GM12878 (cell line): ENCODE measurements around the gene IGF2BP2. TPM values are rescaled to one million over a fixed set of nuclear protein-coding genes. Genes with fewer than 3 reads are reported as not detected.

Experiments
- ATAC-seq: fragments of 200-7000 bp; cut with Tn5 transposase; 3 replicates; pipeline ENCODE4 v1.9.1; 2020; ENCODE audit warnings: mild to moderate bottlenecking, moderate library complexity
- BruUV-seq: library from RNA; stranded (reverse); fragments of 400-500 nt; replicated peaks from 2 replicates; lab custom pipeline; 2021; lab: Mats Ljungman, UMichigan
- CTCF ChIA-PET: fragments of 300-600 bp; sonication (Branson Sonifier 250); formaldehyde crosslinking; extraction: SDS; loops from one replicate; lab custom pipeline; 2021; ENCODE audit warnings: inconsistent platforms; lab: Yijun Ruan, JAX
- POLR2A ChIA-PET: fragments of 350-600 bp; formaldehyde crosslinking; extraction: SDS; loops from one replicate; lab custom pipeline; 2021; ENCODE audit warnings: inconsistent platforms; lab: Charles Lee
- RAD21 ChIA-PET: fragments of 300-600 bp; sonication (Branson Sonifier 250); formaldehyde crosslinking; loops from one replicate; lab custom pipeline; 2023; ENCODE audit warnings: antibody characterized with exemption; ENCODE audit not compliant: unreplicated experiment; lab: Charles Lee
- SMC1A ChIA-PET: fragments of 300-600 bp; sonication (Branson Sonifier 250); formaldehyde crosslinking; loops from one replicate; lab custom pipeline; 2023; ENCODE audit not compliant: unreplicated experiment, uncharacterized antibody; lab: Charles Lee
- DNase-seq: peaks from one replicate; pipeline ENCODE4 v3.0.0-alpha.2; 2011; ENCODE audit warnings: low read depth, low spot score
- FAIRE-seq: peaks from 3 replicates; lab custom pipeline; 2011; peaks lifted over from hg19 to GRCh38; lab: Jason Lieb, UNC
- H2AFZ ChIP-seq: 2 replicates; pipeline ENCODE4 v1.6.0; 2011; ENCODE audit warnings: low read depth, low read length, control low read depth; ENCODE audit not compliant: control insufficient read depth
- H3K27ac ChIP-seq: 2 replicates; pipeline ENCODE4 v1.5.1; 2011; ENCODE audit warnings: control low read depth; ENCODE audit not compliant: control insufficient read depth, insufficient read depth
- H3K27me3 ChIP-seq, 2 experiments: replicated peaks in 1 of 2; 2 replicates each; pipeline versions ENCODE4 v1.6.0 to v1.6.1; 2011; ENCODE audit warnings: low read length in 1 of 2; ENCODE audit not compliant: control insufficient read depth in 2 of 2, insufficient read depth in 2 of 2
- H3K36me3 ChIP-seq, 2 experiments: 2 replicates each; pipeline ENCODE4 v1.5.1; 2011; ENCODE audit warnings: low read length in 1 of 2; ENCODE audit not compliant: control insufficient read depth in 2 of 2, insufficient read depth in 2 of 2
- H3K4me1 ChIP-seq: 2 replicates; pipeline ENCODE4 v1.6.1; 2011; ENCODE audit warnings: mild to moderate bottlenecking, low read length, moderate library complexity, mixed read lengths; ENCODE audit not compliant: control insufficient read depth, insufficient read depth
- H3K4me2 ChIP-seq: 2 replicates; pipeline ENCODE4 v1.6.0; 2011; ENCODE audit warnings: control low read depth; ENCODE audit not compliant: control insufficient read depth, insufficient read depth
- H3K4me3 ChIP-seq: fragments of 200-600 bp; sonication (generic); 2 replicates; pipeline ENCODE4 v1.5.1; 2016
- H3K79me2 ChIP-seq: 2 replicates; pipeline ENCODE4 v1.6.0; 2011; ENCODE audit warnings: low read length; ENCODE audit not compliant: control insufficient read depth, insufficient read depth
- H3K9ac ChIP-seq: 2 replicates; pipeline ENCODE4 v1.8.0; 2011; ENCODE audit warnings: low read length, control low read depth, mixed read lengths; ENCODE audit not compliant: control insufficient read depth, insufficient read depth
- H3K9me3 ChIP-seq: replicated peaks from 3 replicates; pipeline ENCODE4 v1.5.1; 2011; ENCODE audit warnings: mild to moderate bottlenecking, low read length; ENCODE audit not compliant: control insufficient read depth, insufficient read depth
- H4K20me1 ChIP-seq: 2 replicates; pipeline ENCODE4 v1.6.0; 2011; ENCODE audit not compliant: control insufficient read depth, insufficient read depth
- BCLAF1 ChIP-seq: fragments of 450-650 bp; IDR thresholded peaks from 2 replicates; pipeline ENCODE4 v1.6.1; 2017; ENCODE audit warnings: antibody characterized with exemption, mild to moderate bottlenecking, moderate library complexity
- ESRRA ChIP-seq: IDR thresholded peaks from 2 replicates; pipeline ENCODE4 v1.6.1; 2012; ENCODE audit warnings: mild to moderate bottlenecking, low read length, improper control_type of control experiment
- GABPA ChIP-seq: IDR thresholded peaks from 2 replicates; pipeline ENCODE4 v1.6.1; 2014; ENCODE audit warnings: antibody characterized with exemption, low read depth, mild to moderate bottlenecking, inconsistent platforms
- HDAC6 ChIP-seq: fragments of 200-600 bp; sonication (generic); IDR thresholded peaks from one replicate; pipeline ENCODE4 v1.8.0; 2017; ENCODE audit warnings: antibody characterized with exemption; ENCODE audit not compliant: unreplicated experiment
- HDGF ChIP-seq: fragments of 450-650 bp; IDR thresholded peaks from 2 replicates; pipeline ENCODE4 v1.6.1; 2016; ENCODE audit warnings: antibody characterized with exemption
- KAT2A ChIP-seq: conservative IDR thresholded peaks from 2 replicates; pipeline ENCODE4 v1.6.1; 2011; ENCODE audit warnings: low read depth, low read length; ENCODE audit not compliant: control insufficient read depth
- NBN ChIP-seq: fragments of 450-650 bp; IDR thresholded peaks from 2 replicates; pipeline ENCODE4 v1.6.1; 2016
- NRF1 ChIP-seq: conservative IDR thresholded peaks from 2 replicates; pipeline ENCODE4 v1.6.1; 2011; ENCODE audit warnings: mild to moderate bottlenecking, low read depth, low read length, improper control_type of control experiment
- SMC3 ChIP-seq: IDR thresholded peaks from 2 replicates; pipeline ENCODE4 v1.6.1; 2011; ENCODE audit warnings: low read length, improper control_type of control experiment, borderline replicate concordance
- ZSCAN29 ChIP-seq: fragments of 450-650 bp; IDR thresholded peaks from 2 replicates; pipeline ENCODE4 v1.6.1; 2017; ENCODE audit warnings: mild to moderate bottlenecking, moderate library complexity
- WGBS: methylation state at CpG from one replicate; pipeline ENCODE4 v1.1.6; 2016; ENCODE audit warnings: low lambda C conversion rate; ENCODE audit not compliant: insufficient replicate concordance, insufficient coverage; ENCODE audit errors: missing lambda C conversion rate; 5-methylcytosine and 5-hydroxymethylcytosine counted together
- in situ Hi-C: fragments of 300-500 bp; cut with MboI; formaldehyde crosslinking; loops from 9 replicates; pipeline ENCODE4 v1.14.3; 2018; ENCODE audit warnings: mixed read lengths
- intact Hi-C: fragments of 100-400 bp; cut with micrococcal nuclease; formaldehyde crosslinking; loops from one replicate; pipeline ENCODE4 v1.14.2; 2022; ENCODE audit not compliant: unreplicated experiment
- polyA plus RNA-seq, 11 experiments: library from polyadenylated mRNA; depleted of rRNA in 4 of 11; unstranded in 6 of 11; stranded (reverse) in 5 of 11; fragments of >200 nt; fragmentation: Nextera tagmentation in 4 of 11; fragmentation: Illumina TruSeq in 1 of 11; extraction: Ambion mirVana in 4 of 11; extraction: Trizol in 1 of 11; gene quantifications; 1 replicate in 1 of 11; 2 replicates in 10 of 11; pipeline versions ENCODE4 v1.2.1 to v1.2.3, GENCODE V29; 2011 to 2016; ENCODE audit warnings: inconsistent platforms in 2 of 11, missing spikeins in 2 of 11, low read depth in 1 of 11
- total RNA-seq, 4 experiments: library from RNA; depleted of rRNA in 3 of 4; stranded (reverse); fragments of >200 nt in 3 of 4; fragmentation: Illumina TruSeq in 1 of 4; extraction: Trizol in 1 of 4; gene quantifications; 2 replicates each; pipeline versions ENCODE4 v1.2.1 to v1.2.3, GENCODE V29; 2013 to 2021
- TF ChIP-seq, protein P1 (sequence below): IDR thresholded peaks from 2 replicates; pipeline ENCODE4 v1.6.1; 2011; ENCODE audit warnings: mild to moderate bottlenecking, low read depth, low read length, moderate library complexity; ENCODE audit not compliant: insufficient replicate concordance
- TF ChIP-seq, protein P2 (sequence below): IDR thresholded peaks from 2 replicates; pipeline ENCODE4 v1.6.1; 2012; ENCODE audit warnings: low read length, inconsistent platforms
- TF ChIP-seq, protein P3 (sequence below): IDR thresholded peaks from 2 replicates; pipeline ENCODE4 v1.6.1; 2012; ENCODE audit warnings: low read depth, low read length, improper control_type of control experiment

IGF2BP2 gene
- total and polyA plus RNA-seq, 10 of the 15 experiments (the other 5 are each of a cell fraction or from before 2014, with no cell fraction given), result 0.25 to 0.72 TPM; not detected in 8

DNA sequence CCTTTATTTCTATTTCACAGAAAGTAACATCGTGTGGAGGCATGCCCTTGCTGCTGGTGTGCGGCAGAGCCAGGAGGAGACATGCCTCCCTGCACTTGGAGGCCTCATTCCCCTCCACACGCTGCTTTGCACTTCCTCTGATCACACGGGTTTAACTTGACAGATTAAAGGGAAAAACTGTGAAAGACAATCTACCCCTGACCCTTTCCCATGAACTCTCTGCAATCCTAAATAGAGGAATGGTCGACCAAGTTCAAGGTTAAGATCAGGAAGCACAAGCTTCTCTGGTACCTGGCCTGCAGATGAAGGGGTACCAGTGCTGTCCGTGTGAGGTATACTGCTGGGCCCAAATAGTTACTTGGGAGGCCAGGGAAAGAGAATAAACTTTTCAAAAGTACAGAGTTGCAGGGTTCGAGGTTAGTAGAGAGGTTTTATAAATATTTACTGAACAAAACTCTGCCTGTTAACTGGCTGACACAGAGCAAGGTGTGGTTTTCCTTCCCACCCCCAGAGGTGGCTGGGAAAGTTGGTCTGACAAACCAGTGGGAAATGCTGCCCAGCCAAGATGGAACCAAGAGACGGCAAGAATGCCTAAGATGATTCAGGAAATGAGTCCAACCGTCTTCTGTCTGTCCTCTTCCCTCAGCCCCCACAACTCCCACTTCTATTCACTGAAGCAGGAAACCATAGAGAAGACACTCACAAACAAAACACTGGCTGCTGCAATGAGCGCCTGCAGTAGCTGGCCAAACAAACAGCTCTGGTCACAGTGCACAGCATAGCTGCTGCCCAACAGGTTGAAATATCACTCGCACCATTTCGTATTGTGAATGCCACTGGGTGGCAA, 79.6 kb downstream of the IGF2BP2 start (continued):
- TF ChIP-seq HDGF (no peak), HDAC6 (no peak), GABPA (no peak), NBN (no peak), ESRRA (no peak)
- TF ChIP-seq, protein P1, sequence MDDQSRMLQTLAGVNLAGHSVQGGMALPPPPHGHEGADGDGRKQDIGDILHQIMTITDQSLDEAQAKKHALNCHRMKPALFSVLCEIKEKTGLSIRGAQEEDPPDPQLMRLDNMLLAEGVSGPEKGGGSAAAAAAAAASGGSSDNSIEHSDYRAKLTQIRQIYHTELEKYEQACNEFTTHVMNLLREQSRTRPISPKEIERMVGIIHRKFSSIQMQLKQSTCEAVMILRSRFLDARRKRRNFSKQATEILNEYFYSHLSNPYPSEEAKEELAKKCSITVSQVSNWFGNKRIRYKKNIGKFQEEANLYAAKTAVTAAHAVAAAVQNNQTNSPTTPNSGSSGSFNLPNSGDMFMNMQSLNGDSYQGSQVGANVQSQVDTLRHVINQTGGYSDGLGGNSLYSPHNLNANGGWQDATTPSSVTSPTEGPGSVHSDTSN, result no peak
- TF ChIP-seq, protein P2, sequence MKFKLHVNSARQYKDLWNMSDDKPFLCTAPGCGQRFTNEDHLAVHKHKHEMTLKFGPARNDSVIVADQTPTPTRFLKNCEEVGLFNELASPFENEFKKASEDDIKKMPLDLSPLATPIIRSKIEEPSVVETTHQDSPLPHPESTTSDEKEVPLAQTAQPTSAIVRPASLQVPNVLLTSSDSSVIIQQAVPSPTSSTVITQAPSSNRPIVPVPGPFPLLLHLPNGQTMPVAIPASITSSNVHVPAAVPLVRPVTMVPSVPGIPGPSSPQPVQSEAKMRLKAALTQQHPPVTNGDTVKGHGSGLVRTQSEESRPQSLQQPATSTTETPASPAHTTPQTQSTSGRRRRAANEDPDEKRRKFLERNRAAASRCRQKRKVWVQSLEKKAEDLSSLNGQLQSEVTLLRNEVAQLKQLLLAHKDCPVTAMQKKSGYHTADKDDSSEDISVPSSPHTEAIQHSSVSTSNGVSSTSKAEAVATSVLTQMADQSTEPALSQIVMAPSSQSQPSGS, result 0 out of 2 replicates have a peak, but pooled peaks have one; percentile 25

DNA sequence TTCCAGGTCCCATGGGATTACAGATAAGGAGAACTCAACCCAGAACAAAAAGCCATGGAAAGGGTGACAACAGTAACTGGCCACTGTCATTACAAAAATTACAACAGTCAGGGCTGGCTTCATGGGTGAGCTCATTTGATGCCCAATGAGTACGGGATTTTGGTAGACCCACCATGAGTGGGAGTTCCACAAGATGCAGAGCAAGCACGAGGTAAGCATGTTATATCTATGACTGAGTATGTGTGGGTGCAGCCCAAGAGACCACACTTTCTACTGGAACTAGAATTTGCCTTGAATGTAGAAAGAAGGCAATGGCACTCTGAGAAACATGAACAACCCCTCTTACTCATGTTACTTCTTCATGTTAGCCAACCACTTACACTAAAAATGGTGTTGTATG, 83.3 kb downstream of the IGF2BP2 start:
- Histone ChIP-seq H3K27ac (no peak overlapping the region), H3K9ac (no peak overlapping the region), H3K27me3 (no peaks in the 10 kb centered on the region; a peak in 1 of 4 replicates), H3K79me2 (no peaks in the 10 kb centered on the region), H2AFZ (no peak overlapping the region), H3K4me1 (peaks cover 14% of the 10 kb centered on the region), H4K20me1 (no peaks in the 10 kb centered on the region), H3K9me3 (no peaks in the 10 kb centered on the region), H3K4me2 (no peak overlapping the region), H3K4me3 (no peak overlapping the region), H3K36me3 (no peaks in the 10 kb centered on the region)
- no TSS peak for BruUV-seq
- ChIA-PET SMC1A (interaction anchor here (1.0 to 1.1 kb wide), 2 partner anchors 21 to 47 kb away, joined by 3 read pairs; no protein-coding TSS in a partner anchor), CTCF (interaction anchor here (2.4 kb wide), 1 partner anchor 27 kb away, joined by 6 read pairs; no protein-coding TSS in a partner anchor), POLR2A (no interaction called here), RAD21 (interaction anchor here (1.0 kb wide), 1 partner anchor 25 kb away, joined by 3 read pairs; no protein-coding TSS in a partner anchor)
- intact Hi-C loops, result no loop called here
- in situ Hi-C loops, result no loop called here
- no peak for FAIRE-seq
- DNase-seq, result no peak
- 45% methylated on average over 2 of the region's 2 CpGs for WGBS
- ATAC-seq, result no peak
- TF ChIP-seq NRF1 (no peak), SMC3 (no peak), BCLAF1 (no peak), ZSCAN29 (no peak), KAT2A (no peak)
- TF ChIP-seq, protein P3, sequence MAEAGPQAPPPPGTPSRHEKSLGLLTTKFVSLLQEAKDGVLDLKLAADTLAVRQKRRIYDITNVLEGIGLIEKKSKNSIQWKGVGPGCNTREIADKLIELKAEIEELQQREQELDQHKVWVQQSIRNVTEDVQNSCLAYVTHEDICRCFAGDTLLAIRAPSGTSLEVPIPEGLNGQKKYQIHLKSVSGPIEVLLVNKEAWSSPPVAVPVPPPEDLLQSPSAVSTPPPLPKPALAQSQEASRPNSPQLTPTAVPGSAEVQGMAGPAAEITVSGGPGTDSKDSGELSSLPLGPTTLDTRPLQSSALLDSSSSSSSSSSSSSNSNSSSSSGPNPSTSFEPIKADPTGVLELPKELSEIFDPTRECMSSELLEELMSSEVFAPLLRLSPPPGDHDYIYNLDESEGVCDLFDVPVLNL, result no peak
